Mesenchymal stem cell (in vitro differentiated cells and primary cell): ENCODE data around the gene RET.
A peak's percentile ranks its signal among the peaks of the same experiment; 100 is the strongest.

Experiments used
- DNase-seq: peaks from one replicate; pipeline ENCODE4 v3.0.0-alpha.2; 2013
- H2AFZ ChIP-seq: one replicate; pipeline ENCODE4 v1.6.1; 2013; ENCODE audit warnings: low read depth, mild to moderate bottlenecking, control low read depth, inconsistent platforms, low read length, moderate library complexity
- H2AK5ac ChIP-seq: 2 replicates; pipeline ENCODE4 v1.6.1; 2013; ENCODE audit warnings: low read length, moderate library complexity, mild to moderate bottlenecking, inconsistent platforms; ENCODE audit not compliant: severe bottlenecking
- H2BK120ac ChIP-seq: one replicate; pipeline ENCODE4 v1.6.1; 2013; ENCODE audit warnings: low read depth, mild to moderate bottlenecking, inconsistent platforms, low read length, moderate library complexity
- H2BK12ac ChIP-seq, 2 experiments: one replicate each; pipeline ENCODE4 v1.6.1; 2013; ENCODE audit warnings: inconsistent platforms in 2 of 2, low read length in 2 of 2, mild to moderate bottlenecking in 2 of 2, moderate library complexity in 2 of 2, control low read depth in 1 of 2
- H2BK15ac ChIP-seq: one replicate; pipeline ENCODE4 v1.6.1; 2013; ENCODE audit warnings: mild to moderate bottlenecking, low read depth, inconsistent platforms; ENCODE audit not compliant: poor library complexity, severe bottlenecking
- H2BK5ac ChIP-seq: 2 replicates; pipeline ENCODE4 v1.6.1; 2013; ENCODE audit warnings: low read depth, mild to moderate bottlenecking, low read length, control low read depth, inconsistent platforms; ENCODE audit not compliant: poor library complexity, severe bottlenecking
- H3K14ac ChIP-seq, 2 experiments: one replicate each; pipeline ENCODE4 v1.6.1; 2013; ENCODE audit warnings: inconsistent platforms in 2 of 2, low read length in 2 of 2, control low read depth in 1 of 2, mild to moderate bottlenecking in 1 of 2, moderate library complexity in 1 of 2
- H3K18ac ChIP-seq, 2 experiments: one replicate each; pipeline ENCODE4 v1.6.1; 2013; ENCODE audit warnings: inconsistent platforms in 2 of 2, low read length in 2 of 2, control low read depth in 1 of 2, low read depth in 1 of 2, mild to moderate bottlenecking in 1 of 2
- H3K23ac ChIP-seq, 2 experiments: one replicate each; pipeline ENCODE4 v1.6.1; 2013; ENCODE audit warnings: inconsistent platforms in 2 of 2, low read length in 2 of 2, mild to moderate bottlenecking in 2 of 2, moderate library complexity in 2 of 2, control low read depth in 1 of 2
- H3K27ac ChIP-seq: 2 replicates; pipeline ENCODE4 v1.5.1; 2013; ENCODE audit warnings: mild to moderate bottlenecking, moderate library complexity, low read length, control low read depth, inconsistent platforms; ENCODE audit not compliant: poor library complexity, severe bottlenecking
- H3K27me3 ChIP-seq, 2 experiments: 2 replicates each; pipeline versions ENCODE4 v1.6.1 to v1.7.0; 2013; ENCODE audit warnings: low read length in 2 of 2, mild to moderate bottlenecking in 2 of 2, moderate library complexity in 2 of 2, control low read depth in 1 of 2, inconsistent platforms in 1 of 2; ENCODE audit not compliant: control insufficient read depth in 1 of 2, insufficient read depth in 1 of 2
- H3K36me3 ChIP-seq, 2 experiments: 2 replicates each; pipeline versions ENCODE4 v1.6.1 to v1.7.0; 2013; ENCODE audit warnings: low read length in 2 of 2, control low read depth in 1 of 2, inconsistent platforms in 1 of 2, low read depth in 1 of 2, mild to moderate bottlenecking in 1 of 2; ENCODE audit not compliant: insufficient read depth in 2 of 2, control insufficient read depth in 1 of 2
- H3K4ac ChIP-seq, 2 experiments: one replicate each; pipeline ENCODE4 v1.6.1; 2013; ENCODE audit warnings: inconsistent platforms in 2 of 2, low read length in 2 of 2, mild to moderate bottlenecking in 2 of 2, moderate library complexity in 2 of 2, control low read depth in 1 of 2, low read depth in 1 of 2
- H3K4me1 ChIP-seq: 2 replicates; pipeline ENCODE4 v1.6.1; 2013; ENCODE audit warnings: low read depth, low read length, control low read depth; ENCODE audit not compliant: control insufficient read depth, insufficient read depth
- H3K4me2 ChIP-seq: 2 replicates; pipeline ENCODE4 v1.6.1; 2013; ENCODE audit warnings: low read length, mild to moderate bottlenecking, inconsistent platforms; ENCODE audit not compliant: poor library complexity, severe bottlenecking
- H3K4me3 ChIP-seq, 2 experiments: 2 replicates each; pipeline versions ENCODE4 v1.5.1 to v1.7.0; 2013; ENCODE audit warnings: low read length in 2 of 2, mild to moderate bottlenecking in 2 of 2, control low read depth in 1 of 2, low read depth in 1 of 2; ENCODE audit not compliant: insufficient read depth in 1 of 2
- H3K79me1 ChIP-seq: replicated peaks from 2 replicates; pipeline ENCODE4 v1.6.1; 2013; ENCODE audit warnings: mild to moderate bottlenecking, control low read depth, low read length, inconsistent platforms; ENCODE audit not compliant: poor library complexity, severe bottlenecking
- H3K9ac ChIP-seq: 2 replicates; pipeline ENCODE4 v1.7.0; 2013; ENCODE audit warnings: mild to moderate bottlenecking, low read length, moderate library complexity
- H3K9me3 ChIP-seq: 2 replicates; pipeline ENCODE4 v1.7.0; 2013; ENCODE audit warnings: mild to moderate bottlenecking, low read length; ENCODE audit not compliant: control insufficient read depth
- H4K8ac ChIP-seq: one replicate; pipeline ENCODE4 v1.6.1; 2013; ENCODE audit warnings: inconsistent platforms, mild to moderate bottlenecking, low read length, moderate library complexity
- H4K91ac ChIP-seq: one replicate; pipeline ENCODE4 v1.6.1; 2013; ENCODE audit warnings: mild to moderate bottlenecking, low read length, inconsistent platforms
- WGBS: methylation state at CpG from one replicate; pipeline ENCODE4 v1.1.7; 2013; ENCODE audit warnings: mixed read lengths; 5-methylcytosine and 5-hydroxymethylcytosine counted together

RET gene

GRCh38 chr10:43090188-43090587, 13.3 kb downstream of the RET start:
- no peak for DNase-seq
- H3K9me3 ChIP-seq = no peaks in the 10 kb centered on the region

GRCh38 chr10:43090664-43091063, 13.8 kb downstream of the RET start:
- DNase-seq = no peak
- H2AFZ ChIP-seq = no peak overlapping the region
- H3K4me1 ChIP-seq = no peaks in the 10 kb centered on the region
- H2BK12ac ChIP-seq = no peak overlapping the region
- H3K36me3 ChIP-seq = no peaks in the 10 kb centered on the region
- no peak overlapping the region for H4K8ac ChIP-seq
- H3K27ac ChIP-seq = no peak overlapping the region
- peaks cover 39 to 50% of the 10 kb centered on the region in 2 experiments for H3K27me3 ChIP-seq
- H3K4ac ChIP-seq = no peak overlapping the region
- no peak overlapping the region for H2BK15ac ChIP-seq
- no peak overlapping the region for H3K9ac ChIP-seq
- H3K9me3 ChIP-seq = no peaks in the 10 kb centered on the region
- peak overlapping the region in 1 of 2 experiments; percentile 22 for H3K4me3 ChIP-seq
- H3K4me2 ChIP-seq = no peak overlapping the region
- WGBS = 92% methylated on average over 10 of the region's 10 CpGs
- no peak overlapping the region for H2AK5ac ChIP-seq
- H3K23ac ChIP-seq = no peak overlapping the region
- no peak overlapping the region for H2BK5ac ChIP-seq
- no peaks in the 10 kb centered on the region for H3K79me1 ChIP-seq
- no peak overlapping the region for H3K14ac ChIP-seq
- no peak overlapping the region for H2BK120ac ChIP-seq
- no peak overlapping the region for H3K18ac ChIP-seq
- no peak overlapping the region for H4K91ac ChIP-seq

More at GRCh38 chr10:43090188-43090587, 13.3 kb downstream of the RET start:
- Histone ChIP-seq H3K27ac (no peak overlapping the region), H3K18ac (no peak overlapping the region), H2BK12ac (no peak overlapping the region), H3K4me1 (no peaks in the 10 kb centered on the region), H3K4me2 (no peak overlapping the region), H3K9ac (no peak overlapping the region), H2AFZ (no peak overlapping the region), H2BK15ac (no peak overlapping the region), H3K4ac (no peak overlapping the region), H3K4me3 (no peak overlapping the region), H4K91ac (no peak overlapping the region), H2BK120ac (no peak overlapping the region), H3K79me1 (no peaks in the 10 kb centered on the region), H3K14ac (no peak overlapping the region), H3K27me3 (peaks cover 38 to 48% of the 10 kb centered on the region in 2 experiments), H2BK5ac (no peak overlapping the region), H4K8ac (no peak overlapping the region), H2AK5ac (no peak overlapping the region), H3K36me3 (no peaks in the 10 kb centered on the region), H3K23ac (no peak overlapping the region)
- WGBS = 81% methylated on average over 7 of the region's 8 CpGs

- Histone ChIP-seq H3K23ac (no peak overlapping the region), H3K4me2 (no peak overlapping the region), H2BK15ac (no peak overlapping the region), H3K27ac (no peak overlapping the region), H2BK5ac (no peak overlapping the region), H3K4me3 (no peak overlapping the region), H3K9ac (no peak overlapping the region), H3K14ac (no peak overlapping the region), H3K4ac (no peak overlapping the region), H2BK120ac (no peak overlapping the region), H2AFZ (no peak overlapping the region), H3K9me3 (no peaks in the 10 kb centered on the region), H3K18ac (no peak overlapping the region), H2AK5ac (no peak overlapping the region), H4K8ac (no peak overlapping the region), H4K91ac (no peak overlapping the region), H3K79me1 (no peaks in the 10 kb centered on the region), H3K4me1 (peaks cover 2% of the 10 kb centered on the region), H3K27me3 (peaks cover 48 to 51% of the 10 kb centered on the region in 2 experiments), H2BK12ac (no peak overlapping the region), H3K36me3 (no peaks in the 10 kb centered on the region)
- 86% methylated on average over 2 of the region's 3 CpGs for WGBS
- no peak for DNase-seq
These were observed 15.0 kb downstream of the RET start for GRCh38 chr10:43091846-43092245.

GRCh38 chr10:43093423-43094076, 16.7 kb downstream of the RET start:
- H3K14ac ChIP-seq = no peak overlapping the region
- H3K4ac ChIP-seq = no peak overlapping the region
- no peak overlapping the region for H2AFZ ChIP-seq
- peaks cover 38 to 60% of the 10 kb centered on the region in 2 experiments for H3K27me3 ChIP-seq
- H2BK12ac ChIP-seq = no peak overlapping the region
- no peaks in the 10 kb centered on the region for H3K79me1 ChIP-seq
- H3K4me1 ChIP-seq = peaks cover 4% of the 10 kb centered on the region
- H2BK120ac ChIP-seq = no peak overlapping the region
- peak; percentile 21 for DNase-seq
- no peaks in the 10 kb centered on the region for H3K36me3 ChIP-seq
- H3K9ac ChIP-seq = no peak overlapping the region
- H2BK15ac ChIP-seq = no peak overlapping the region
- H4K8ac ChIP-seq = no peak overlapping the region
- no peaks in the 10 kb centered on the region for H3K9me3 ChIP-seq
- no peak overlapping the region for H3K4me2 ChIP-seq
- H3K27ac ChIP-seq = no peak overlapping the region
- H3K18ac ChIP-seq = no peak overlapping the region
- H4K91ac ChIP-seq = no peak overlapping the region
- no peak overlapping the region for H3K23ac ChIP-seq
- 20% methylated on average over 12 of the region's 12 CpGs for WGBS
- H3K4me3 ChIP-seq = no peak overlapping the region
- no peak overlapping the region for H2AK5ac ChIP-seq
- H2BK5ac ChIP-seq = no peak overlapping the region
